ENCODE data around the gene SRPK1.

The SRPK1 gene

GRCh38 chr6:35795453-35796071 is 125.3 kb downstream of the SRPK1 start:
- no peak overlapping the region for H3K27ac ChIP-seq
- TF ChIP-seq CTCF (conservative IDR thresholded peaks at IDR 0.05; ENCODE audit: low read depth, low read length) = no peak
- H3K4me3 ChIP-seq (IDR thresholded peaks at IDR 0.05; ENCODE audit: insufficient read depth, low read depth, low read length) = no peak overlapping the region
- no peak overlapping the region for H3K9ac ChIP-seq
- no peaks in the 10 kb centered on the region for H3K27me3 ChIP-seq (ENCODE audit: insufficient read depth, low read depth)
- no peak overlapping the region for H3K4me2 ChIP-seq
- H2AFZ ChIP-seq (ENCODE audit: low read depth) = no peak overlapping the region
- no peaks in the 10 kb centered on the region for H4K20me1 ChIP-seq (ENCODE audit: insufficient read depth)
- H3K79me2 ChIP-seq (ENCODE audit: insufficient read depth, low read depth) = no peaks in the 10 kb centered on the region
- no peaks in the 10 kb centered on the region for H3K36me3 ChIP-seq (ENCODE audit: insufficient read depth)
- no peaks in the 10 kb centered on the region for H3K4me1 ChIP-seq (ENCODE audit: low read depth, poor library complexity, severe bottlenecking)

GRCh38 chr6:35794536-35795452 is 126.1 kb downstream of the SRPK1 start:
- no peak overlapping the region for H2AFZ ChIP-seq (ENCODE audit: low read depth)
- no peak overlapping the region for H3K27ac ChIP-seq

GRCh38 chr6:35790683-35791082 is 130.2 kb downstream of the SRPK1 start:
- Histone ChIP-seq H3K36me3 (ENCODE audit: insufficient read depth) (no peaks in the 10 kb centered on the region), H3K9ac (no peak overlapping the region), H3K4me1 (ENCODE audit: low read depth, poor library complexity, severe bottlenecking) (no peaks in the 10 kb centered on the region), H3K27ac (no peak overlapping the region), H2AFZ (ENCODE audit: low read depth) (no peak overlapping the region), H3K27me3 (ENCODE audit: insufficient read depth, low read depth) (no peaks in the 10 kb centered on the region), H3K4me2 (no peak overlapping the region), H3K79me2 (ENCODE audit: insufficient read depth, low read depth) (no peaks in the 10 kb centered on the region), H3K4me3 (IDR thresholded peaks at IDR 0.05; ENCODE audit: insufficient read depth, low read depth, low read length) (no peak overlapping the region), H4K20me1 (ENCODE audit: insufficient read depth) (no peaks in the 10 kb centered on the region)
- no peak for TF ChIP-seq CTCF (conservative IDR thresholded peaks at IDR 0.05; ENCODE audit: low read depth, low read length)

More at GRCh38 chr6:35794536-35795452, 126.1 kb downstream of the SRPK1 start:
- no peaks in the 10 kb centered on the region for H3K36me3 ChIP-seq (ENCODE audit: insufficient read depth)
- no peaks in the 10 kb centered on the region for H4K20me1 ChIP-seq (ENCODE audit: insufficient read depth)
- TF ChIP-seq CTCF (conservative IDR thresholded peaks at IDR 0.05; ENCODE audit: low read depth, low read length) = no peak
- H3K4me3 ChIP-seq (IDR thresholded peaks at IDR 0.05; ENCODE audit: insufficient read depth, low read depth, low read length) = no peak overlapping the region
- no peaks in the 10 kb centered on the region for H3K4me1 ChIP-seq (ENCODE audit: low read depth, poor library complexity, severe bottlenecking)
- no peaks in the 10 kb centered on the region for H3K79me2 ChIP-seq (ENCODE audit: insufficient read depth, low read depth)
- no peak overlapping the region for H3K4me2 ChIP-seq
- H3K9ac ChIP-seq = no peak overlapping the region
- H3K27me3 ChIP-seq (ENCODE audit: insufficient read depth, low read depth) = no peaks in the 10 kb centered on the region

GRCh38 chr6:35788423-35788982 is 132.4 kb downstream of the SRPK1 start:
- Histone ChIP-seq H4K20me1 (ENCODE audit: insufficient read depth) (no peaks in the 10 kb centered on the region), H3K4me3 (IDR thresholded peaks at IDR 0.05; ENCODE audit: insufficient read depth, low read depth, low read length) (no peak overlapping the region), H3K9ac (no peak overlapping the region), H3K4me1 (ENCODE audit: low read depth, poor library complexity, severe bottlenecking) (no peaks in the 10 kb centered on the region), H3K79me2 (ENCODE audit: insufficient read depth, low read depth) (no peaks in the 10 kb centered on the region), H3K4me2 (no peak overlapping the region), H2AFZ (ENCODE audit: low read depth) (no peak overlapping the region), H3K27ac (no peak overlapping the region), H3K27me3 (ENCODE audit: insufficient read depth, low read depth) (no peaks in the 10 kb centered on the region), H3K36me3 (ENCODE audit: insufficient read depth) (no peaks in the 10 kb centered on the region)
- no peak for TF ChIP-seq CTCF (conservative IDR thresholded peaks at IDR 0.05; ENCODE audit: low read depth, low read length)

Data from KMS-11 (cell line).